Erythroblast (primary cell): ENCODE measurements around the gene EMC9.

Experiments
- GATA1 ChIP-seq: IDR thresholded peaks from 2 replicates; pipeline ENCODE4 v1.6.1; 2011; ENCODE audit warnings: low read depth, mild to moderate bottlenecking, control low read depth, low read length, moderate library complexity
- POLR2A ChIP-seq: IDR thresholded peaks from 2 replicates; pipeline ENCODE4 v1.6.1; 2011; ENCODE audit warnings: mild to moderate bottlenecking, low read length

DNA sequence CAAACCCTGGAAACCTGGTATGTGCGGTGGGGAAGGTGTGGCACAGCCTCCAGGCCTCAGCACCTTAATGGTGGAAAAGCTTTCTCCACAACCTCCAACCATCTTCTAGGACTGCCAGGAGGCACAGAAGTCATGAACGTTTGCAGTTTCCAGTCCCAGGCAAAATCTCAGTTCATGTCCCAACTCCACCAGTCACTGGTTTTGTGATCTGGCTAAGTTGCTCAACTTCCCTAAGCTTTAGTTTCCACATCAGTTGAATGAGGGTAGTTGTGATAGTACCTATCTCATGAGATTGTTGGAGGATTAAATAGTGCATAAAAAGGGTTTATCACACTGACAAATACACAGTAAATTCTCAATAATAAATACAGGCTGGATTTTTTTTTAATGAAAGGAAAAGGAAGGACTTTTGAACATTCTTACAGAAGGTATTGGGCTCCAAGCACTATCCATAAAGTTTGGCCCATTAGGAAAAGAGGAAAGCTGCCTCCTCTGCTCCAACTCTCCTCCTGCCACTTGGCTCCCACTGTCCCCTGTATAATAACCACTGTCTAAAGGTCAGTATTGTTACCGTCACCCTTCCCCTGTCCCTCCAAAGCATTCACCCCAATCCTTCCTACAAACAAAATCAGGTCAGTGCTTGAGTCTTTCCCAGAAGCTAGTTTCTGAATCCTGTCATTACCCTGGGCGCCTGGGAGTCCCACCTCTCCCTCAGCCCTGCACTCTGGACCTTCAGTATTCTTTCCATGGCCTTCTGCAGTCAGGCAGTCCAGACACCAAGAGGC, 41.0 kb downstream of the EMC9 start:
- TF ChIP-seq POLR2A = no peak
- no peak for TF ChIP-seq GATA1
